DMS153 (cell line): ENCODE results near the gene ESYT1.
A peak's percentile ranks its signal among the peaks of the same experiment; 100 is the strongest.
"Not testable (repeated sequence)": the region's sequence is repeated elsewhere in the genome, so short reads cannot be mapped to it uniquely, and the experiment has no call there.

Experiments
- DNase-seq: peaks from one replicate; lab custom pipeline; 2025; lab: John Stamatoyannopoulos, UW

ESYT1 gene

GRCh38 chr12:56156464-56157200, 28.6 kb downstream of the ESYT1 start:
- DNase-seq, result not testable (repeated sequence)

- DNase-seq, result peak; percentile 77
These were observed 29.3 kb downstream of the ESYT1 start for GRCh38 chr12:56157201-56158028.

DNA sequence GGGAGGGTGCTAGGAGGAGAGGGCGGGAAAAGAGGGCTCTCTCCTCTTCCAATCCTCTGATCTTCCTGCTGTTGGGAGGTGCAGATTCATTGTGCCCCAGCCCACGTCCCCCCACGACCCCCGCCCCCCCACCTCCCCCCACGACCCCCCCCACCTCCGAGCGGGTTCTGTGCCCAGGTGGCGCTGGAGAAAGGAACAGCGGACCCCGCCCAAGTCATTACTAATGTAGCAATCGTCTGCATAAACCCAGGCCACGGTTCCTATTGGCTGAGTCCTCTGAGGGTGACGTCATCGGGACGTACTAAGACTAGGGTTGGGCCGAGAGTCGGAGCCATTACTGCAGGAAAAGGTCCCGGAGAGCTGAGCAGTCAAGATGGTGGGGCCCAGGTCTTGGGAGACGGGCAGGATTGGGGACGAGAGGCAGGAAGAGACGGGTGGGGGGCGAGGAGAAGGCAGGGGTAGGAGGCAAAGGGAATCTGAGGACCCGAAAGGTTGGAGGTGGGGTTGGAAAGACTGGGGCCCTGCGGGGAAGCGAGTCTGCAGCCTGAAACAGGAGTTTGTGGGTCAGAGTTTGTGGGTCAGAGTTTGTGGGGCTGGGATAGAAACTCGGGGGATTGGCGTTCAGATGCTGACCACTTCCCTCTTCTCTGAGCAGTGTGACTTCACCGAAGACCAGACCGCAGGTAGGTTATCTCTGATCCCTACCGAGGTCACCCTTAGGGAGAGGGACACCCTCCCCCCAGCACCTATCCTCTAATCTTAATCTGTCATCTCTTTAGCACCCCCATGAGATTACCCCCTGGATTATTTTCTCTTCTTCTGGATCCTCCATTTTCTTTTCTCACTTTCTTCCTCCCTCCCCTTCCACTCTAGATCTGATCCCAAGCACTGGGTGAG, 30.2 kb downstream of the ESYT1 start, which contains the start of gene MYL6:
MYL6 (plus strand) TSS at position 331 of the 897 bp plus-strand sequence; CDS start at position 374, 43 bp downstream.
- DNase-seq, result peak; percentile 94

DNA sequence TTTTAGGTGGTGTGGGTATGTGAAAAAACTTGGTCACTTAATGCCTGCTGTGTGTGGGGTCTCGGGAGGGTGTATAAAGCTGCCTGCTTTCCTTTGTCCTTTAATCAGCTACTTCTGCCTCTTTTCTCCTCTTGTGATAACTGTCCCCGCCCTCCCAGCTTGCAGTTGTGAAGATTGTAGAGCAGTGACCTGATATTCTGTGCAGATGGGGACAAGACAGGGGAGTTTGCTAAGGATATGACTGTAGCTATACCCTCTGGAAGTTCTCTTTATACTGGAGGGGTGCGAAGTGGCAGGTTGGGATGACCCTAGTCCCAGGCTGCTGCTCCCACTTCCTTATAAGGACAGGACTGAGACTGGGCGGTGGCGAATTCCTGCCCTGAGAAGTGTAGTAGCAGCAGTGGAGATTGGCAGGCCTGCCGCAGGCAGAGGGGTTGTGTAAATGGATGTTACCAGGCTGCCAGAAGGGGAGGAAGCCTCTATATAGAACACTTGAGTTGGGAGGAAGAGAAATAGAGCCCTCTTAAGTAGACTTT, 30.9 kb downstream of the ESYT1 start:
- DNase-seq, result peak; percentile 10

DNA sequence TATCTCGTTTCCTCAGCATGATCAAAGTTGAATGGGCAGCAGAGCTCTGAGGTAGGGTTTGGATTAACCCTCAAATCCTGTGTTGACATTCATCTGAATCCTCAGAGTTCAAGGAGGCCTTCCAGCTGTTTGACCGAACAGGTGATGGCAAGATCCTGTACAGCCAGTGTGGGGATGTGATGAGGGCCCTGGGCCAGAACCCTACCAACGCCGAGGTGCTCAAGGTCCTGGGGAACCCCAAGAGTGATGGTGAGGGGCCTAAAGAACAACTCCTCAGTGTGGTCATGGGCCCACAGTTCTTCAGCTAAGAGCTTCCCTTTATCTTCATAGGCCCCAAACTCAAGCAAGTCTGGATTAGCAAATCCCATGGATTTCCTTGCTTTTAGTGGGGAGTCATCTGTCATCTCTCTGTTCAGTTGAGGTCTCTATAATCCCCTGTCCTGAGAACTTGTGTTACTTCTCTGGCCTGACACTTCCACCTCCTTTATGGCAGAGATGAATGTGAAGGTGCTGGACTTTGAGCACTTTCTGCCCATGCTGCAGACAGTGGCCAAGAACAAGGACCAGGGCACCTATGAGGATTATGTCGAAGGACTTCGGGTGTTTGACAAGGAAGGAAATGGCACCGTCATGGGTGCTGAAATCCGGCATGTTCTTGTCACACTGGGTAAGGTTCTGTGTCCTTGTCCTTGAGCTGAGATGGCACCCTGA, 31.6 kb downstream of the ESYT1 start:
- no peak for DNase-seq

GRCh38 chr12:56160193-56160763, 32.2 kb downstream of the ESYT1 start:
- DNase-seq, result no peak

GRCh38 chr12:56160894-56161689, 33.0 kb downstream of the ESYT1 start:
- no peak for DNase-seq

- DNase-seq, result no peak
These were observed 33.8 kb downstream of the ESYT1 start for GRCh38 chr12:56161690-56162351.

DNA sequence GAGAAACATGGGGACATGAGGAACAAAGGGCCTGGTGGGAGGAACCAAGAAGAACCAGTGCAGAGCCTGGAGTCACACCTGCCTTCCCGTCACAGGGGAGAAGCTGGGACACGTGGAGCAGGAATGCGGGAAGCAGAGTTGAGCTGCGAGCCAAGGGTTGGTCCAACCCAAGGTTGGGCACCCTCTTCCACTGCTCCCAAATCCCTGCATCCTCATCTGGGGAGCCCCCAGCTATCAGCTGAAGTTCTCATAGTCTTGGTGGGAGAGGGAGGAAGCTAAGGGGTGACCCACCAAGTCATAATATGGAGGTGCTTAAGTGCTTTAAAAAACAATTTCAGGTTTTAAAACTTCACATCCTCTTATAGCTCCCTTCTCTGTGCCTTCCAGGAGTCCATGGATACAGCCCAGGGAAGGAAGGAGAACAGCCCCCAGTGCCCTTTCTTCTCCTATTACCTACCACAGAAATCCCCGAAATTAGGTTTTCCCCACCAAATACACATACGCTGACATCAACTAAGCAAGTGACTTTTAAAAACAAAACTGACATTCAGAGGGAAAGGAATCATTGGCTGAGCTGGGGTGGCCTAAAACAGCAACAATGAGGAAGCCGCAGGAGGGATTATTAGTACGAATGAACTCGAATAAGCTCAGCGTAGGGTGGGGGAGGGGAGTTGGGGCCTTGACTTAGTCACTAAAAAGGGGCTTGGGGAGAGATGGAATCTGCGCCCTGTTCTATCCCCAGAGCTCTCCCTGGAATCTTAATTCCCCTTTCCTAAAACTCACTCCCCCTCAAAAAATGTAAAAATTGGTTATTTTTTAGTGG, 34.6 kb downstream of the ESYT1 start:
- DNase-seq, result no peak

GRCh38 chr12:56163533-56164344, 35.7 kb downstream of the ESYT1 start:
- DNase-seq, result no peak

DNA sequence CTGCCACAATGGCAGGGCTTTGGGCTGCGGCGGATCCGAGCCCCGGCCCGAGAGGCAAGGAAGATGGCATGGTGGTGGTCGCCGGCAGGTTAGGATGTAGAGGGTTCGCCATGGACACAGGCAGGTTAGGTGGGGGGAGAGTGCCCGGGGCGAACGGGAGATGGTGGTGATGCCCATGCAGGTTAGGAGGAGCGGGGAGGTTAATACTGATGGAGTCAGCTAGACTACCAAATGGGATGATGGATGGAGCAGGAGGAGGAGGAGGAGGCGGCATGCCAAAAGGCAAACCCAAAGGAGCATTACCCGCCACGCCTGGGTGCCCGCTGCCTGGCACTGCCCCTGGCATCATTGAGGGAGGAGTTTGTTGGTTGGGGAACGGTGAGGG, 36.3 kb downstream of the ESYT1 start:
- DNase-seq, result no peak

GRCh38 chr12:56165369-56165768, 37.3 kb downstream of the ESYT1 start:
- no peak for DNase-seq

DNA sequence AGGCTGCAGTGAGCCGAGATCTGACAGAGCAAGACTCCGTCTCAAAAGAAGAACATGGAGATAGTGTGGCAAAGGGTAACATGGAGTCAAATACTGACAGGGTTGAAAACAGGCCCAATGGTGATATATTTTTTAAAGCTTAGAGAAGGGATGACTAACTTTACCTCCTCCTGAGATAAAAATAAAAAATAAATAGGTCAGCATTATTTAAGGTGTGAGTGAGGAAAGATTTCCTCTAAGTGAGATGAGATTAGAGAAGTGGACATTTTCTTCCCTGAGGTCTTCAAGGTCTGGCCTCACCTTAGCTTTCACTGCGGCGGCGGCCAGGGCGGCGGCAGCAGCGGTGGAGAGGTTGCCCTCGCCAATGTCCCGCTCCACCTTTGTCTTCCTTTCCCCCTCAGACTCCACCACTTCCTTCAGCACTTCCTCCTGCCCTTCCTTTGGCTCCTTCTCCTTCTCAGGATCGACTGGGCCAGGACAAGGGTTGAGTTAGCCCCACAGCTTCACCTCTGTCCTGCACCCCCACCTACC, 41.2 kb downstream of the ESYT1 start:
- DNase-seq, result no peak

- no peak for DNase-seq
These were observed 44.8 kb downstream of the ESYT1 start for GRCh38 chr12:56172839-56173238.

- DNase-seq, result no peak
These were observed 50.3 kb downstream of the ESYT1 start for GRCh38 chr12:56178347-56178746.

DNA sequence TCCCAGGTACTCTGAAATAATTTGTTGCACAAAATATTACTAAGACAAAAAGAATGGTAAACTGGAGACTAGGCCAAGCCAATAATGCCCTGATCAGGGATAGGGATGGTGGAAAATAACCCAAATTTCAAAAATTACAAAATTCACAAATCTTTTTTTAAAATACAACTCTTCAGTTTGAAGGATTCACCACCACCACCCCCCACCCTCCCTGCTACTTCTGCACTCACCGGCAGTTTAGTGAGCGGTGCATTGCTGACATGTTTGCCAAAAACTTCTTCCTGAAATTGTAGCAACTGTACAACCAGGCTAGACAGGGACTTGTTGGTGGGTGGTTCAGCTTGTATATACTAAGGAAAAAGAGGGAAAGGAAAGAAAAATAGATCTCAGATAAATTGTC, 58.9 kb downstream of the ESYT1 start:
- no peak for DNase-seq

DNA sequence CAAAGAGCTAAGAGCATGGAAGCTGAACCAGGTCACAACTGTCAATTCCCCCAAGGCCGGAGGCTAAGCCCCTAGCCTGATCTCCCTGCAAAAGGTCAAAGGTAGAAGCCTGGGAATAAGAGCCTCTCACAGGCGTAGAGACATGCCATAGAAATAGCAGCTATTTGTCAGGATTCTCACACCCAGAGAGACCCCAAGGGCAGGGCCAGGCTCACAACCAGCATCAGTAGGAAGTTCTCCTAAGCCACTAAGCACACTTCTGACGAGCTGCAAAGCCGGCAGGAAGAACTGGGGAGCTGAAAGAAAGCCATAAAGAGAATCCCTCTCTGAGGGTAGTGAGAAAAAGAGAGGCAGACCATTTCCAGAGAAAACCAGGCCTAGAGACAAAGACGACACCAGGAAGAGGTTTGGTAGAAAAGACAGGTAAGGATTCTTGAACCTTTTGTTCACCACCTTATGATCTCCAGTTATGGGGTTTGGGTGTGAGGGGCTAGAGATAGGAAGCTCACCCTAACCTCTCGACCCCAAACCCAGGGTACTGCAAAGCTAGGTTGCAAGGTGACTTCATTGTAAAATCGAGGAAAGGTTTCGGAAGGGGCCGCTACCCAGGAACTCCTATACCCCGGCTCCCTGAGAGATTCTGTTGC, 60.2 kb downstream of the ESYT1 start:
- DNase-seq, result no peak
